Stimulated activated CD4-positive, alpha-beta T cell treated with anti-CD3 and anti-CD28 coated beads, Interleukin-2, amount 100 ng/mL, for 24 hours (primary cell): ENCODE measurements around the gene SMURF1.
A peak's percentile ranks its signal among the peaks of the same experiment; 100 is the strongest.
"Not testable (repeated sequence)": the region's sequence is repeated elsewhere in the genome, so short reads cannot be mapped to it uniquely, and the experiment has no call there.

Experiments
- DNase-seq, 2 donors: peaks; one replicate each; pipeline ENCODE4 v3.0.0-alpha.2; 2020

Gene SMURF1

GRCh38 chr7:99143853-99144672 lies at the start of gene SMURF1:
Gene SMURF1 (minus strand): TSS chr7:99144108. CDS start chr7:99143780, 328 bp downstream.
- DNase-seq, result peak; percentile 71 to 76

GRCh38 chr7:99191869-99192596 lies 48.1 kb upstream of the SMURF1 start:
- DNase-seq, result no peak

GRCh38 chr7:99190359-99191009 lies 46.6 kb upstream of the SMURF1 start:
- no peak for DNase-seq

GRCh38 chr7:99189222-99189621 lies 45.3 kb upstream of the SMURF1 start:
- DNase-seq, result no peak

- DNase-seq, result no peak
Observed at GRCh38 chr7:99188221-99188620, 44.3 kb upstream of the SMURF1 start.

GRCh38 chr7:99184532-99185218 lies 40.8 kb upstream of the SMURF1 start:
- DNase-seq, result no peak

GRCh38 chr7:99180067-99180650 lies 36.3 kb upstream of the SMURF1 start:
- DNase-seq, result no peak

GRCh38 chr7:99177165-99177564 lies 33.3 kb upstream of the SMURF1 start:
- DNase-seq, result no peak

GRCh38 chr7:99173787-99174186 lies 29.9 kb upstream of the SMURF1 start:
- no peak for DNase-seq

- DNase-seq, result no peak
Observed at GRCh38 chr7:99171731-99172130, 27.8 kb upstream of the SMURF1 start.

- no peak for DNase-seq
Observed at GRCh38 chr7:99170730-99171074, 26.8 kb upstream of the SMURF1 start.

GRCh38 chr7:99170065-99170729 lies 26.3 kb upstream of the SMURF1 start:
- DNase-seq, result no peak

- no peak for DNase-seq
Observed at GRCh38 chr7:99167072-99167471, 23.2 kb upstream of the SMURF1 start.

GRCh38 chr7:99165816-99166215 lies 21.9 kb upstream of the SMURF1 start:
- DNase-seq, result no peak

- DNase-seq, result not testable (repeated sequence)
Observed at GRCh38 chr7:99163669-99164068, 19.8 kb upstream of the SMURF1 start.

- DNase-seq, result no peak
Observed at GRCh38 chr7:99156649-99157048, 12.7 kb upstream of the SMURF1 start.

- DNase-seq, result no peak
Observed at GRCh38 chr7:99155211-99155610, 11.3 kb upstream of the SMURF1 start.

- DNase-seq, result no peak
Observed at GRCh38 chr7:99146979-99147378, 3.1 kb upstream of the SMURF1 start.

GRCh38 chr7:99143521-99143852 lies 421 bp downstream of the SMURF1 start:
- no peak for DNase-seq

GRCh38 chr7:99142727-99143520 lies 984 bp downstream of the SMURF1 start:
- DNase-seq, result peak; percentile 89 to 90
